CD14-positive monocyte (primary cell): ENCODE measurements around the gene UPK3BL2. TPM values are rescaled to one million over a fixed set of nuclear protein-coding genes. Genes with fewer than 3 reads are reported as not detected.
"Not testable (repeated sequence)": the region's sequence is repeated elsewhere in the genome, so short reads cannot be mapped to it uniquely, and the experiment has no call there.

Experiments
- DNase-seq, 3 donors: peaks; one replicate each; pipeline ENCODE4 v3.0.0-alpha.2; 2011 to 2022
- H2AFZ ChIP-seq: 2 replicates; pipeline ENCODE4 v1.6.0; 2012; ENCODE audit warnings: mild to moderate bottlenecking, low read depth, low read length, inconsistent platforms; ENCODE audit not compliant: insufficient read depth, poor library complexity, severe bottlenecking
- H3K27ac ChIP-seq, 2 donors: 1 replicate in 1 of 2; 2 replicates in 1 of 2; pipeline ENCODE4 v1.5.1; 2012 to 2013; ENCODE audit warnings: low read length in 2 of 2, control low read depth in 1 of 2, inconsistent platforms in 1 of 2, low read depth in 1 of 2, mild to moderate bottlenecking in 1 of 2
- H3K27me3 ChIP-seq, 2 donors: one replicate each; pipeline versions ENCODE4 v1.6.0 to v1.6.1; 2011 to 2013; ENCODE audit warnings: low read length in 2 of 2; ENCODE audit not compliant: control insufficient read depth in 2 of 2, insufficient read depth in 2 of 2
- H3K36me3 ChIP-seq, 2 donors: replicated peaks in 1 of 2; 1 replicate in 1 of 2; 2 replicates in 1 of 2; pipeline versions ENCODE4 v1.5.1 to v1.6.1; 2012 to 2013; ENCODE audit warnings: low read length in 2 of 2, control low read depth in 1 of 2, inconsistent platforms in 1 of 2, mild to moderate bottlenecking in 1 of 2; ENCODE audit not compliant: insufficient read depth in 2 of 2, control insufficient read depth in 1 of 2
- H3K4me1 ChIP-seq, 2 donors: 1 replicate in 1 of 2; 2 replicates in 1 of 2; pipeline versions ENCODE4 v1.5.1 to v1.6.1; 2012 to 2013; ENCODE audit warnings: low read length in 2 of 2, control low read depth in 1 of 2, inconsistent platforms in 1 of 2, mild to moderate bottlenecking in 1 of 2, moderate library complexity in 1 of 2; ENCODE audit not compliant: insufficient read depth in 2 of 2, control insufficient read depth in 1 of 2
- H3K4me2 ChIP-seq: replicated peaks from 2 replicates; pipeline ENCODE3; 2012; ENCODE audit warnings: low read length, moderate library complexity, mild to moderate bottlenecking; ENCODE audit not compliant: poor library complexity, severe bottlenecking; ENCODE audit errors: extremely low read depth
- H3K4me3 ChIP-seq, 3 experiments: fragments of 200-600 bp in 1 of 3; sonication (generic) in 1 of 3; replicated peaks in 1 of 3; 1 replicate in 2 of 3; 2 replicates in 1 of 3; pipeline ENCODE4 v1.5.1; 2011 to 2013; ENCODE audit warnings: low read length in 3 of 3, mild to moderate bottlenecking in 3 of 3, control low read depth in 2 of 3, low read depth in 2 of 3, inconsistent platforms in 1 of 3, moderate library complexity in 1 of 3
- H3K79me2 ChIP-seq: 2 replicates; pipeline ENCODE4 v1.6.0; 2012; ENCODE audit warnings: mild to moderate bottlenecking, control low read depth, inconsistent platforms, low read length, moderate library complexity; ENCODE audit not compliant: insufficient read depth
- H3K9ac ChIP-seq: 2 replicates; pipeline ENCODE4 v1.6.0; 2017; ENCODE audit warnings: low read length, mild to moderate bottlenecking; ENCODE audit not compliant: insufficient read depth, poor library complexity, severe bottlenecking
- H3K9me3 ChIP-seq, 2 donors: replicated peaks in 1 of 2; 1 replicate in 1 of 2; 2 replicates in 1 of 2; pipeline versions ENCODE4 v1.5.1 to v1.6.1; 2012 to 2013; ENCODE audit warnings: low read length in 2 of 2, control low read depth in 1 of 2; ENCODE audit not compliant: control insufficient read depth in 1 of 2, insufficient read depth in 1 of 2
- H4K20me1 ChIP-seq: 2 replicates; pipeline ENCODE4 v1.6.0; 2012; ENCODE audit warnings: mild to moderate bottlenecking, low read length, control low read depth, moderate library complexity; ENCODE audit not compliant: insufficient read depth
- H3K27ac Mint-ChIP-seq, 7 donors: one replicate each; pipeline ENCODE4 v1.8.0; 2020; ENCODE audit warnings: mild to moderate bottlenecking in 7 of 7, mixed read lengths in 7 of 7, moderate library complexity in 6 of 7, inconsistent platforms in 2 of 7
- H3K27me3 Mint-ChIP-seq, 3 donors: one replicate each; pipeline ENCODE4 v1.8.0; 2021 to 2022; ENCODE audit warnings: low read depth in 3 of 3, mild to moderate bottlenecking in 3 of 3, mixed read lengths in 3 of 3, moderate library complexity in 3 of 3, inconsistent platforms in 1 of 3
- H3K36me3 Mint-ChIP-seq, 2 donors: one replicate each; pipeline ENCODE4 v1.8.0; 2020; ENCODE audit warnings: mixed read lengths in 2 of 2, inconsistent platforms in 1 of 2, mild to moderate bottlenecking in 1 of 2
- H3K4me1 Mint-ChIP-seq: one replicate; pipeline ENCODE4 v1.8.0; 2020; ENCODE audit warnings: mild to moderate bottlenecking, mixed read lengths
- H3K4me3 Mint-ChIP-seq, 2 donors: one replicate each; pipeline ENCODE4 v1.8.0; 2020; ENCODE audit warnings: mild to moderate bottlenecking in 2 of 2, mixed read lengths in 2 of 2, moderate library complexity in 1 of 2
- H3K9me3 Mint-ChIP-seq, 7 donors: one replicate each; pipeline ENCODE4 v1.8.0; 2020 to 2022; ENCODE audit warnings: mixed read lengths in 7 of 7, mild to moderate bottlenecking in 6 of 7, moderate library complexity in 6 of 7, inconsistent platforms in 2 of 7
- WGBS: methylation state at CpG from one replicate; pipeline ENCODE4 v1.1.5; 2013; ENCODE audit warnings: missing lambda C conversion rate; ENCODE audit not compliant: insufficient coverage; 5-methylcytosine and 5-hydroxymethylcytosine counted together
- intact Hi-C, 2 donors: fragments of 100-400 bp; cut with micrococcal nuclease; formaldehyde crosslinking; loops; one replicate each; pipeline versions ENCODE4 v1.15.0 to v1.15.1; 2023
- polyA plus RNA-seq, 3 donors: library from polyadenylated mRNA; depleted of rRNA in 1 of 3; unstranded in 2 of 3; stranded (reverse) in 1 of 3; fragments of 300-500 nt in 2 of 3; fragments of >200 nt in 1 of 3; fragmentation: Illumina TruSeq in 2 of 3; gene quantifications; 1 replicate in 2 of 3; 2 replicates in 1 of 3; pipeline ENCODE4 v1.2.3, GENCODE V29; 2012 to 2021

Gene UPK3BL2
- polyA plus RNA-seq, 3 donors = 0.30 to 94.8 (median 0.39) TPM

DNA sequence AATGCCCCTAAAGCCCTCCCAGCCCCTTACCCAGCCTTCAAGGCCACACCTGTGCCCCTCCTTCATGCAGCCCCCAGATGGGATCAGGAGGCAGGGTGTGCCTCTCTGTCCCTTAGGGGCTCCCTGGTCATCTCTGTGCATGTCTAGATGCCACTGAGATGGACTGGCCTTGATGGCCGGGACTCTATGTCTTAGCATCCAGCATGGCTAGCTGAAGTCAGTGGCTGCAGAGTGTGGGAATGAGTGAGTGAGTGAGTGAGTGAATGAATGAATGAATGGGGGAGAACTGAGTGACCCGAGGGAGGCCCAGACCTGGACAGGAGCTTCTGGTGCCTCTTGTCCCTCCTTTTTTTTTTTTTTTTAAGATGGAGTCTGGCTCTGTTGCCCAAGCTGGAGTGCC is 11.4 kb downstream of the UPK3BL2 start:
- H3K4me1 ChIP-seq, H3K36me3 ChIP-seq, H3K27me3 ChIP-seq, H3K79me2 ChIP-seq, intact Hi-C loops, H3K4me2 ChIP-seq, H3K36me3 Mint-ChIP-seq, H2AFZ ChIP-seq, DNase-seq, H3K9me3 ChIP-seq, H3K9ac ChIP-seq, H3K4me3 ChIP-seq, H3K9me3 Mint-ChIP-seq, H4K20me1 ChIP-seq, H3K4me3 Mint-ChIP-seq, H3K27me3 Mint-ChIP-seq, H3K4me1 Mint-ChIP-seq, H3K27ac ChIP-seq, H3K27ac Mint-ChIP-seq: not testable (repeated sequence)
- no CpG with 5 or more reads among the region's 2 CpGs for WGBS

DNA sequence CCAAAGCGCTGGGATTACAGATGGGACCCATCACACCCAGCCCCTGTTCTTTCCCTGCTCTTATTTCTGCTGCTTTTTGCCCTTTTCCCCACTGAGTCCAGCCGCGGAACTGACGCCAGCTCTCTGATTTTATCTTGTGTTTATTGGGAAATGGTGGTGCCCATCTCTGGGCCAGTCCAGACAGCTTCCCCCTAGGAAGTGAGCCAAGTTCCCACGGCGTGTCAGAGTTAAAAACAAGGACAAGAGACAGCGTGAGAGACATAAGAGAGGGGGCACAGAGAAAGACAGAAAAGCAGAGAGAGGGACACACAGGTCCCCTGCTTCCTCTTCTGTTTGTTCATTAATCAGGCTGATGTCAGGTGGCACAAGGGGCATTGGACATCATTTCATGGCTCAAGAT is 11.9 kb downstream of the UPK3BL2 start:
- H3K79me2 ChIP-seq, H3K27me3 ChIP-seq, H3K4me3 Mint-ChIP-seq, H3K4me3 ChIP-seq, DNase-seq, intact Hi-C loops, H2AFZ ChIP-seq, H3K9me3 Mint-ChIP-seq, H3K4me1 Mint-ChIP-seq, H3K4me2 ChIP-seq, H4K20me1 ChIP-seq, H3K27ac Mint-ChIP-seq, H3K27ac ChIP-seq, H3K9ac ChIP-seq, H3K27me3 Mint-ChIP-seq, H3K9me3 ChIP-seq, H3K36me3 Mint-ChIP-seq, H3K36me3 ChIP-seq, H3K4me1 ChIP-seq: not testable (repeated sequence)
- no CpG with 5 or more reads among the region's 7 CpGs for WGBS

DNA sequence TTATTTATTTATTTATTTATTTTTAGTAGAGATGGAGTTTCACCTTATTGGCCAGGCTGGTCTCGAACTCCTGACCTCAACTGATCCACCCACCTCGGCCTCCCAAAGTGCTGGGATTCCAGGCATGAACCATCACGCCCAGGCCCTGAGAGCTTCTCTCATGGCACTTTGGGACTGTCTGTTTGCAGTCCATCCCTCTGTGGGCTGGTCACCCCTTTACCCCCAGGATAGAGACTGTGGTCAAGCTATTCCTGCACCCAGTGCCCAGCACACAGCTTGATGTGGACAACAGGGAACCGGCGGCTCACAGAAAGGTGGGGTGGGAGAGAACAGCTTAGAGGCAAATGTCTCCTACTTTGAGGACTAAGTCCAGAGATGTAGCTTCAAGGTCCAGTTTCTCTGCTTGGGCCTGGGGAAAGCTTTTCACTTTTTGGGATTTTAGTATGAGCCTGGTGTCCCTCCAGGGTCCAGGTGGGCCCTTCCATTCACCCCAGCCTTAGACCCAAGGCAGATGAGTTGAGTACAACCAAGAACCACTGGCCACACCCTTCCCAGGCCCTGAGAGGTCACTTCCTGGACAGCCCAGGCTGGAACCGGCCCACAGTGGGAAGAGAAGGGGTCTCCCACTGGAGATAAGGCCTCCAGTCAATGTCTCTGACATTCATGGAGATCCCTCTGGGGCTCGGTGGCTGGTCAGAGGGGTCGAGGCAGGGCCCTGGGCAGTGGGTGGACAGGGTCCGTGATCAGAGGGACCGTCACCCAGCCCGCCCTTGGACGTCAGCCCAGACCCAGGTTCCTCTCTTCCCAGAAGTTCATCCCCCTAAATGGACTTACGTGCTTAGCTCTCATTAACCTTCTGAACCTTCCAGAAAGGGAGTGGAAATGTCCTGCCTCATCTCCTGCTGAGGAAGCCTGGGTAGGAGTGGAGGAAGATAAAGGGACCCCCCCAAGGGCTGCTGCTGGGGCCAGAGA is 15.4 kb downstream of the UPK3BL2 start:
- intact Hi-C loops, H3K27ac ChIP-seq, H3K4me3 Mint-ChIP-seq, H3K36me3 ChIP-seq, H3K36me3 Mint-ChIP-seq, DNase-seq, H3K27me3 ChIP-seq, H3K4me2 ChIP-seq, H3K27ac Mint-ChIP-seq, H3K27me3 Mint-ChIP-seq, H3K79me2 ChIP-seq, H3K9me3 ChIP-seq, H2AFZ ChIP-seq, H4K20me1 ChIP-seq, H3K4me1 ChIP-seq, H3K9me3 Mint-ChIP-seq, H3K4me3 ChIP-seq, H3K4me1 Mint-ChIP-seq, H3K9ac ChIP-seq: not testable (repeated sequence)
- WGBS = no CpG with 5 or more reads among the region's 13 CpGs

DNA sequence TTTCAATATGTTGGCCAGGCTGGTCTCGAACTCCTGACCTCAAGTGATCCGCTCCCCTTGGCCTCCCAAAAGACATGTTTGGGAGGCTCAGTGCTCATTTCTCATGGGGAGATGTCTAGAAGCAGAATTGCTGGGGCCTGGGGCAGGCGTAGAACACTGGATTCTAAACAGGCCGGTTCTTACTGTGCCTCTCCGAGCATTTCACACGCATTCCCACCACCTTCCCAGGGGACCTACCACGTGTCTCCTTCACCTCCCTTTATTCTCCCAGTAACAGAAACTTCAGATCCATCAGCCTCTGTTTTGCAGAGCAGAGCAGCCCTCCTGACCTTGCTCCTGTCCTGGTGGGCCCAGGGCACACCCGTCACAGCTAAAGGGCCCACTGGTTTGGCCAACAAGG is 16.3 kb downstream of the UPK3BL2 start:
- H4K20me1 ChIP-seq, H3K4me2 ChIP-seq, H3K4me3 Mint-ChIP-seq, H3K27ac ChIP-seq, H3K27me3 ChIP-seq, H3K79me2 ChIP-seq, H3K36me3 Mint-ChIP-seq, H3K9me3 Mint-ChIP-seq, H3K36me3 ChIP-seq, H3K4me1 Mint-ChIP-seq, H3K9me3 ChIP-seq, H3K9ac ChIP-seq, H3K4me3 ChIP-seq, intact Hi-C loops, H3K27me3 Mint-ChIP-seq, H3K27ac Mint-ChIP-seq, DNase-seq, H2AFZ ChIP-seq, H3K4me1 ChIP-seq: not testable (repeated sequence)
- no CpG with 5 or more reads among the region's 8 CpGs for WGBS
